Heart right ventricle (tissue), 16 donors: ENCODE data around the gene HNRNPH3. TPM values are rescaled to one million over a fixed set of nuclear protein-coding genes. Genes with fewer than 3 reads are reported as not detected.
A peak's percentile ranks its signal among the peaks of the same experiment; 100 is the strongest.

Experiments
- ATAC-seq, 8 donors: fragments of 200-7000 bp; cut with Tn5 transposase; one replicate each; pipeline ENCODE4 v1.9.1; 2020; ENCODE audit warnings: mild to moderate bottlenecking in 8 of 8, moderate library complexity in 8 of 8, moderate number of reproducible peaks in 1 of 8
- DNase-seq, 2 donors: peaks; one replicate each; pipeline ENCODE4 v3.0.0-alpha.2; 2020
- H3K27ac ChIP-seq, 10 donors: fragments of 200-600 bp; sonication (generic) in 2 of 10; one replicate each; pipeline versions ENCODE4 v1.5.0 to v1.8.0; 2020 to 2022; ENCODE audit warnings: mild to moderate bottlenecking in 3 of 10
- H3K27me3 ChIP-seq, 7 donors: fragments of 200-600 bp; one replicate each; pipeline ENCODE4 v1.8.0; 2021 to 2022; ENCODE audit warnings: mild to moderate bottlenecking in 2 of 7
- H3K36me3 ChIP-seq, 9 donors: fragments of 200-600 bp; sonication (generic) in 1 of 9; one replicate each; pipeline versions ENCODE4 v1.5.0 to v1.8.0; 2020 to 2022; ENCODE audit warnings: mild to moderate bottlenecking in 2 of 9
- H3K4me1 ChIP-seq, 9 donors: fragments of 200-600 bp; sonication (generic) in 1 of 9; one replicate each; pipeline versions ENCODE4 v1.5.0 to v1.8.0; 2020 to 2022; ENCODE audit warnings: mild to moderate bottlenecking in 4 of 9
- H3K4me3 ChIP-seq, 10 donors: fragments of 200-600 bp; sonication (generic) in 2 of 10; one replicate each; pipeline versions ENCODE4 v1.5.0 to v1.8.0; 2020 to 2022; ENCODE audit warnings: mild to moderate bottlenecking in 7 of 10, moderate library complexity in 2 of 10
- H3K9me3 ChIP-seq, 11 donors: fragments of 200-600 bp in 10 of 11; sonication (generic) in 2 of 11; one replicate each; pipeline versions ENCODE4 v1.5.0 to v1.8.0; 2013 to 2022; ENCODE audit warnings: mild to moderate bottlenecking in 2 of 11, control low read depth in 1 of 11, moderate library complexity in 1 of 11
- CTCF ChIP-seq, 9 donors: fragments of 200-600 bp; sonication (generic) in 2 of 9; IDR thresholded peaks; one replicate each; pipeline versions ENCODE4 v1.5.0 to v1.8.0; 2021 to 2022; ENCODE audit warnings: antibody characterized with exemption in 9 of 9, mild to moderate bottlenecking in 5 of 9, moderate library complexity in 1 of 9
- WGBS, 2 donors: extraction: QIAGEN DNeasy Blood & Tissue Kit; methylation state at CpG; one replicate each; pipeline ENCODE4 v1.1.7; 2013; ENCODE audit warnings: inconsistent platforms in 1 of 2; 5-methylcytosine and 5-hydroxymethylcytosine counted together
- intact Hi-C, 10 donors: fragments of 100-400 bp; cut with DNase I; formaldehyde crosslinking; loops; one replicate each; pipeline versions ENCODE4 v1.11.1 to v1.14.2; 2022
- polyA plus RNA-seq, 2 donors: library from polyadenylated mRNA; stranded (reverse); fragments of 200-250 nt; gene quantifications; one replicate each; pipeline ENCODE4 v1.2.3, GENCODE V29; 2013
- total RNA-seq, 10 donors: library from RNA; stranded (reverse); fragmentation: NEBNext Ultra II Directional in 3 of 10; extraction: Animal tissue kit (Norgen Biotek cat#: 25700) in 3 of 10; gene quantifications; one replicate each; pipeline versions ENCODE4 v1.2.1 to v1.2.4, GENCODE V29; 2021 to 2023
- donor health status: Arrhythmogenic right ventricular cardiomyopathy.
- donor health status: ischemic (EF 13 %, LVEDD 7.1; RV severe dilation, severe dysfunction).
- donor health status: healthy with polysubstance abuse.
- donor health status: DM: no; HTN: yes; CAD: no.
- donor health status: DM: no; HTN: no; CAD: no.
- donor health status: ischemic (EF 25% LVEDD 6.9; RV normal size, moderate dysfunction).
- donor health status: ischemic (EF 25% LVEDD 5.7; RV mildly dilated, moderate dysfunction).
- donor health status: healthy.
- donor health status: DM: yes; HTN: yes; CAD: no.
- donor health status: Ischemic cardiomyopathy.
- donor health status: ischemic (EF 35%, LVEDD 5.7; RV mildly dilated, moderate dysfunction).
- donor health status: nonischemic (EF 11% LVEDD 7.7; RV severe dilation, severe dysfunction).
- donor health status: DM: yes; HTN: yes; CAD: no.
- donor health status: PGD.
- donor health status: ischemic (EF 29% LVEDD 5.4; RV normal size, mild dysfunction).
- donor health status: nonischemic (EF 23%, LVEDD 6.1; RV moderate dilation, normal function).

HNRNPH3 gene
- total and polyA plus RNA-seq, 12 donors, result 81.8 to 146 (median 105) TPM

GRCh38 chr10:68290736-68291135, 41.1 kb upstream of the HNRNPH3 start:
- no peak for DNase-seq
- Histone ChIP-seq H3K27ac (no peak overlapping the region), H3K4me1 (no peaks in the 10 kb centered on the region), H3K4me3 (no peak overlapping the region), H3K36me3 (peaks cover 0 to 4% (median 0%) of the 10 kb centered on the region in 9 donors), H3K27me3 (no peaks in the 10 kb centered on the region), H3K9me3 (no peaks in the 10 kb centered on the region)
- no peak for ATAC-seq
- TF ChIP-seq CTCF (IDR thresholded peaks at IDR 0.05), result no peak
- intact Hi-C loops, result no loop called here

- H3K9me3 ChIP-seq, result no peaks in the 10 kb centered on the region
- H3K36me3 ChIP-seq, result peaks cover 0 to 6% (median 0%) of the 10 kb centered on the region in 9 donors
- no peak for ATAC-seq
- intact Hi-C loops, result loop anchor here in 1 of 10 donors (2.0 kb wide), 1 partner anchor 84 kb away; no protein-coding TSS in a partner anchor
- TF ChIP-seq CTCF (IDR thresholded peaks at IDR 0.05), result no peak
- H3K27ac ChIP-seq, result no peak overlapping the region
- H3K4me1 ChIP-seq, result peaks cover 0 to 11% (median 0%) of the 10 kb centered on the region in 9 donors
- no peaks in the 10 kb centered on the region for H3K27me3 ChIP-seq
- no peak for DNase-seq
- WGBS, 2 donors, result 79 to 81% methylated on average over 9 of the region's 9 CpGs
- no peak overlapping the region for H3K4me3 ChIP-seq
Observed at GRCh38 chr10:68296843-68297663, 34.8 kb upstream of the HNRNPH3 start.

GRCh38 chr10:68301301-68301700, 30.6 kb upstream of the HNRNPH3 start:
- 90 to 92% methylated on average over 3 of the region's 3 CpGs for WGBS, 2 donors
- no peaks in the 10 kb centered on the region for H3K36me3 ChIP-seq
- H3K4me3 ChIP-seq, result no peak overlapping the region
- no peaks in the 10 kb centered on the region for H3K9me3 ChIP-seq
- H3K27me3 ChIP-seq, result no peaks in the 10 kb centered on the region
- peaks cover 0 to 11% (median 0%) of the 10 kb centered on the region in 9 donors for H3K4me1 ChIP-seq
- ATAC-seq (no peak), DNase-seq (no peak)
- intact Hi-C loops, result loop anchor here in 9 of 10 donors (2.0 to 10.0 kb wide), 8 partner anchors 69 to 446 kb away; partner anchors contain the start of gene ATOH7 (in 1 of the 9)
- no peak for TF ChIP-seq CTCF (IDR thresholded peaks at IDR 0.05)
- peak overlapping the region in 1 of 10 donors; percentile 26 for H3K27ac ChIP-seq

- no peaks in the 10 kb centered on the region for H3K9me3 ChIP-seq
- WGBS, 2 donors, result 46 to 53% methylated on average over 6 of the region's 6 CpGs
- ATAC-seq (peak in 7 of 8 donors; percentile 52 to 78 (median 70)), DNase-seq (no peak)
- no peaks in the 10 kb centered on the region for H3K36me3 ChIP-seq
- TF ChIP-seq CTCF (IDR thresholded peaks at IDR 0.05), result peak in 8 of 9 donors; percentile 23 to 67 (median 58)
- no peak overlapping the region for H3K27ac ChIP-seq
- H3K4me1 ChIP-seq, result peaks cover 0 to 11% (median 0%) of the 10 kb centered on the region in 9 donors
- H3K4me3 ChIP-seq, result no peak overlapping the region
- intact Hi-C loops, result loop anchor here in 9 of 10 donors (2.0 to 10.0 kb wide), 8 partner anchors 70 to 447 kb away; partner anchors contain the start of gene ATOH7 (in 1 of the 9)
- no peaks in the 10 kb centered on the region for H3K27me3 ChIP-seq
Observed at GRCh38 chr10:68301790-68302502, 29.9 kb upstream of the HNRNPH3 start.
